ENCODE data around the gene SLC26A11.

SLC26A11 gene

GRCh38 chr17:80220054-80220735 lies at the start of gene SLC26A11, which contains the start of gene SGSH:
Gene SLC26A11 (plus strand): TSS chr17:80220427. CDS start chr17:80221561, 1,134 bp downstream.
Gene SGSH (minus strand): TSS chr17:80220333. CDS start chr17:80220313, 20 bp downstream.
- DNase-seq (ENCODE audit: low read depth, low spot score), result no peak
- H3K27ac ChIP-seq, result peak within 1 kb of the TSS; percentile 45

GRCh38 chr17:80171681-80172080 lies 48.5 kb upstream of the SLC26A11 start:
- no peak for DNase-seq (ENCODE audit: low read depth, low spot score)

DNA sequence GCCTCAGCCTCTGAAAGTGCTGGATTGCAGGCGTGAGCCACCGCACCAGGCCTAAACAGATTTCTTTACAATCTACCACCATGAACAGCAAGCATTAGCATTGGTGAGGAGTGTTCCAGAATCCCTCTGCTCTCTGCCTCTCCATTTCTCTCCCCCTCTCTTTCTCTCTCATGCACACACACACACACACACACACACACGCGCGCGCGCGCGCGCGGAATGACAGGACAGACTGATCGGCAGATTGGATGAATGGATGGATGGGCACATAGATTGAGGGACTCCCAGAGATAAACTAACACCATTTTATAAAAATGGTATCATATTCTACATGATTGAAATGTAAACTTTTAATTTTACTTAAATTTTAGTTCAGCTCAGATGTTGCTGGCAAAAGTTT lies 47.1 kb upstream of the SLC26A11 start:
- H3K27ac ChIP-seq, result no peak overlapping the region
- no peak for DNase-seq (ENCODE audit: low read depth, low spot score)

More at GRCh38 chr17:80171681-80172080, 48.5 kb upstream of the SLC26A11 start:
- no peak overlapping the region for H3K27ac ChIP-seq

DNA sequence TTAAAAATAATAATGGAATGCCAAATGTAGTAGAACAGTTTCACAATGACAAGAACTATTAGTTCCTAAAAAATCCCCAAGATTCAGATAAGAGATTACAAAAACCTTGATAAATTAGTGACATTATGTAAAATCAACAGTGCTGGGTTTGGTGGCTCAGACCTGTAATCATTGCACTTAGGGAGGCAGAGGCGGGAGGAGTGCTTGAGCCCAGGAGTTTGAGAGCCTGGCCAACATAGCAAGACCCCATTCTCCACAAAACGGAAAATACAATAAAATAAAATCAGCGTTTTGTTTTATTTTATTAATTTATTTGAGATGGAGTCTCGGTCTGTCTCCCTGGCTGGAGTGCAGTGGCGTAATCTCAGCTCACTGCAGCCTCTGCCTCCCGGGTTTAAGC lies 46.3 kb upstream of the SLC26A11 start:
- DNase-seq (ENCODE audit: low read depth, low spot score), result no peak
- no peak overlapping the region for H3K27ac ChIP-seq

- no peak overlapping the region for H3K27ac ChIP-seq
- DNase-seq (ENCODE audit: low read depth, low spot score), result no peak
These were observed 43.5 kb upstream of the SLC26A11 start for GRCh38 chr17:80176757-80177156.

GRCh38 chr17:80177986-80178595 lies 42.1 kb upstream of the SLC26A11 start:
- DNase-seq (ENCODE audit: low read depth, low spot score), result no peak
- no peak overlapping the region for H3K27ac ChIP-seq

DNA sequence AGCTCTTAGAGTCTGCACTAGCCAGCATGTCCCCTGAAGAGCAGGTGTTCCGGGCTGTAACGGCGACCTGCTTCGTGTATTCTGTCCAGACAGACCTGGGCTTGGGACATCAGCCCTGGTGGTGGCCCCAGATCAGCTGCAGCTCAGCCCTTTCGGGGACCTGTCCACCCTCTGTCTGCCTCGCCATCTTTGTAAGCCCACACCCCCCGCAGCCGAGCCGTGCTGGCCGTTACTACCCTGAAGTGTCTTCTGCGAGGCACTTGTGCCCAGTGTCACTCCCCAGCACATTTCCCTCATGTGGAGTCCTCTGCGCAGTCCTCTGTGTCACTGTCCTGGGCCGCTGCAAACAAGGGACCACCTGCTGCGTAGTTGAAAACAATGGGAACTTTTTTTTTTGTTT lies 40.0 kb upstream of the SLC26A11 start:
- no peak overlapping the region for H3K27ac ChIP-seq
- DNase-seq (ENCODE audit: low read depth, low spot score), result no peak

GRCh38 chr17:80181431-80181830 lies 38.8 kb upstream of the SLC26A11 start:
- DNase-seq (ENCODE audit: low read depth, low spot score), result no peak

DNA sequence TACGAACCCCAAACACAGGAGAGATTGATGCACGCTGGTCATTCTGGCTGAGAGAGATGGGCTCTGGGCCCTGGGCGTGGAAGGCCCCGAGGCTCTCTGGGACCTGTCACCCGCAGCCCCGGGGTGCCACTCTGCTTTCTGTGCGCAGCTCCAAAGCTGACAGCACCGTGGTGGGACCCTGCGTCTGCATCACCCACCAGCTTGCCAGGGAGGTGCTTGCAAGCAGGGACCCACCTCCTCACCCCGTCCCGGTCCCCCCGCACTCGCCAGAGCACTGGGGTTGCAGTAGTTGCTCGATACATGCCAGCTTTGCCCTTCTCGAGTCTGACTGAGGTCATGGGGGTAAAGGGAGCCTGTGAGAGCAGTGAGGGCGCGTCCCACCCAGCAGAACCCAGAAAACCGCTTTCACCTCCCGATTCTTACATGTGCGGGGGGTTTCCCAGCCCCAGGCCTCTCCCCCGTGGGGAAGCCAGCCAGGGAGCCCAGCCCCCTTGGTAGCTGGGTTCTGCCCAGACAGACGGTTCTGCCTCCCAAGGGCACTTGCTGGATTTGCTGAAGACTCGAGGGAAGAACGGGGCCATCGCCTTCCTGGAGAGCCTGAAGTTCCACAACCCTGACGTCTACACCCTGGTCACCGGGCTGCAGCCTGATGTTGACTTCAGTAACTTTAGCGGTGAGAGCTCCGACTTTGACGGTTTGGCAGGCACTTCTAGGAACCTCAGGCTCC lies 37.9 kb upstream of the SLC26A11 start:
- DNase-seq (ENCODE audit: low read depth, low spot score), result no peak
- no peak overlapping the region for H3K27ac ChIP-seq

More at GRCh38 chr17:80181431-80181830, 38.8 kb upstream of the SLC26A11 start:
- H3K27ac ChIP-seq, result no peak overlapping the region

- H3K27ac ChIP-seq, result no peak overlapping the region
- DNase-seq (ENCODE audit: low read depth, low spot score), result no peak
These were observed 37.4 kb upstream of the SLC26A11 start for GRCh38 chr17:80182845-80183223.

DNA sequence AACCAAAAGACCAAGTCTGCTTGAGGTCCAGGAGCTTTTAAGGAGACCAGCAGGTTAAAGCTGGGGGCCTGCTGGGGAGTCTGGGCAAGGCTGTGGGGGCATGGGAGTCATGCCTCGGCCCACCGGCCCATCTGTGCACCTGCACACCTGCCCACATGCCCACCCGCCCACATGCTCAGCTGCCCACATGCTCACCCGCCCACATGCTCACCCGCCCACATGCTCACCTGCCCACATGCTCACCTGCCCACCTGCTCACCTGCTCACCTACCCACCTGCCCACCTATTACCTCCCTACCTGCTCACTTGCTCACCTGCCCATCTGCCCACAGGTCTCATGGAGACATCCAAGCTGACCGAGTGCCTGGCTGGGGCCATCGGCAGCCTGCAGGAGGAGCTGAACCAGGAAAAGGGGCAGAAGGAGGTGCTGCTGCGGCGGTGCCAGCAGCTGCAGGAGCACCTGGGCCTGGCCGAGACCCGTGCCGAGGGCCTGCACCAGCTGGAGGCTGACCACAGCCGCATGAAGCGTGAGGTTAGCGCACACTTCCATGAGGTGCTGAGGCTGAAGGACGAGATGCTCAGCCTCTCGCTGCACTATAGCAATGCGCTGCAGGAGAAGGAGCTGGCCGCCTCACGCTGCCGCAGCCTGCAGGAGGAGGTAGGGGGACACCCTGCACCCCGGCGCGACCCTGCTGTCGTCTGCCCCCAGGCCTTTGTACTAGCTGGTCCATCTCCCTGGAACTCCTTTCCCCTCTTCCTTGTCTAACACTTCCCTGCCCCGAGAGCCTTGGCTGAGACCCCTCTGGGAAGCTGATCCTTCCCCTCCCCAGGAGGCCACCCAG lies 36.4 kb upstream of the SLC26A11 start:
- DNase-seq (ENCODE audit: low read depth, low spot score), result no peak
- H3K27ac ChIP-seq, result no peak overlapping the region

- H3K27ac ChIP-seq, result no peak overlapping the region
- DNase-seq (ENCODE audit: low read depth, low spot score), result no peak
These were observed 35.9 kb upstream of the SLC26A11 start for GRCh38 chr17:80184423-80184714.

GRCh38 chr17:80185968-80186367 lies 34.3 kb upstream of the SLC26A11 start:
- DNase-seq (ENCODE audit: low read depth, low spot score), result no peak
- H3K27ac ChIP-seq, result no peak overlapping the region

DNA sequence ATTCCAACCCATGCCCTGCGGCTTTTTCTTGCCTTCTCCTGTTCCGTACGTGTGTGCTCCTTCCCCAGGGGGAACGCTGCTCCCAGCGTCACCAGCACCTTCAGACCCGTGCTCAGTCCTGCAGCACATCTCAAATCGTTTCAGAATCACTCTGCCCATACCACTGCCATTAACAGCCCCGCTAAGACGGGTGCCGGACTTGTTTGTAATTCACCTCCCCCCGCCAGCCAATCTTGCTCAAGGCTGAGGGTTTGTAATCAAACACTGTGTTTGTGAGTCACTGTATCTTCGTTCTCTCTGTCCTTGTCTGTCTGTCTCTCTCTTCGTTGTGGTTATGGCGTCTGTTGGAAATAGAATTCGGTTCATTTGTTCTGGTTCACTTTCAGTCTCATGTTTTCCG lies 33.1 kb upstream of the SLC26A11 start:
- DNase-seq (ENCODE audit: low read depth, low spot score), result peak; percentile 34
- peak overlapping the region; percentile 56 for H3K27ac ChIP-seq

DNA sequence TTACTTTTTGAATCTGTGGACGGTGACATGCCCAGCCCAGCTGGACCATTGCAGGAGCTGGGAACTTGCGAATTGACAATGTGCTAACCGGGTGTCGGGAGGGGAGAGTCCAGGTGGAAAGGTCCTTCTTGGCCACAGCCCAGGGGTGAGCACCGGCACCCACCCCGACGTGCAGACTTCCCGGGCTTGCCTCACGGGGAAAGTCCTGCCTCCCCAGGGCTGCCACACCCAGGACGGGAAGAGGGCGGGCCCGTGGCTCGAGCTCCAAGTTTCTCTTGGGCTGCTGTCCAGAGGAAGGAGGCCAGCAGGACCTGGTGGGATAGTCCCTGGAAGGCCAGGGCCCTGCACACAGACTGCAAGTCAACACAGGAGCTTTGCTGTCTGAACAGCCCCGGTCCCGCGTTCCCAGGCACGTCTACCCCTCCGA lies 32.7 kb upstream of the SLC26A11 start:
- no peak for DNase-seq (ENCODE audit: low read depth, low spot score)
- H3K27ac ChIP-seq, result peak overlapping the region; percentile 56

GRCh38 chr17:80189611-80190010 lies 30.6 kb upstream of the SLC26A11 start:
- DNase-seq (ENCODE audit: low read depth, low spot score), result no peak
- no peak overlapping the region for H3K27ac ChIP-seq

- no peak overlapping the region for H3K27ac ChIP-seq
- DNase-seq (ENCODE audit: low read depth, low spot score), result no peak
These were observed 29.5 kb upstream of the SLC26A11 start for GRCh38 chr17:80190716-80191115.

DNA sequence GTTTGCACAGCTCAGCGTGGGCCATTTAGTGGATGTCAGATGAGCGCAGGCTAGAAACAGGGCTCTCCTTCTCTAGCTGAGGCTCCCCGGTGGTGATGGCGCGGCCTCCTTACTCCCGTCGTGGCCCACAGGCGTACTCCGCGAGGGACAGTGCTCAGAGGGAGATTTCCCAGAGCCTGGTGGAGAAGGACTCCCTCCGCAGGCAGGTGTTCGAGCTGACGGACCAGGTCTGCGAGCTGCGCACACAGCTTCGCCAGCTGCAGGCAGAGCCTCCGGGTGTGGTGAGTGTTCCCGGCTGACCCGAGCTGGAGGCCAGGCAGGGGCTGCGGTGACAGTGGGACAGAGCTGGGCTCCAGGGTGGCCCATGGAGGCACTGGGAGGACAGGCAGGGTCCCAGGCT lies 29.0 kb upstream of the SLC26A11 start:
- no peak for DNase-seq (ENCODE audit: low read depth, low spot score)
- H3K27ac ChIP-seq, result no peak overlapping the region

DNA sequence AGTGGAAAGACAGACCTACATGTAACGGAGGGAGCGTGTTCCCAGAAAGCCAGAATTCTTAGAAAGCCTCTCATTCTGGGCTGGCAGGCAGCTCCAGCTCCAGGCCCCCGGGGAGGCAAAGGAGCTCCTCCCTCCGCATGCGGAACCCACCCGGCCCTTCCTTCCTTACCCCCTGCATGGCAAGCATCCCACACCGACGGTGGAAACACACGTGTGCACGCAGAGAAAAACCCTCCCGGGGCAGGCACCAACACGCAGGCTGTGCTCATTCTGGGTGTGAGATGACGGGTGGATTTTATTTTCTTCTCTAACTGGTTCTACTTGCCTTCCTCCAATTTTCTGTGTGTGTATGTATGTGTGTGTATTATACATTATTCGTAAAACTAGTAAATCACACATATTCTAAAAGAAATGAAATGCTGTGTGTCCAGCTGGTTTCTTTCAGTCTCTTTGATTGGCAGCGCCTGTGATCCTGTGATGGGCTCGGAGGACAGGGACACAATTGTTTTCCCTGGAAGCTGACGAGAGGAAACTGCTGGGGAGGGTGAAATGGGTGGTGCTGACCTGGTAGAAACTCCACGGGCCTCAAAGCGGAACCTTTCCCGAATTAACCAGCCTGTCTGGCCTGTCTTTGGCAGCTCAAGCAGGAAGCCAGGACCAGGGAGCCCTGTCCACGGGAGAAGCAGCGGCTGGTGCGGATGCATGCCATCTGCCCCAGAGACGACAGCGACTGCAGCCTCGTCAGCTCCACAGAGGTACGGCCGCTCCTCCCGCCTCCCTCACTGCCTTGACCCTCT lies 28.2 kb upstream of the SLC26A11 start:
- H3K27ac ChIP-seq, result peak overlapping the region; percentile 13
- no peak for DNase-seq (ENCODE audit: low read depth, low spot score)

- no peak for DNase-seq (ENCODE audit: low read depth, low spot score)
- H3K27ac ChIP-seq, result no peak overlapping the region
These were observed 25.1 kb upstream of the SLC26A11 start for GRCh38 chr17:80195141-80195540.

Data from epithelial cell of prostate (primary cell).